CD14-positive monocyte (primary cell): ENCODE data around the gene PPIF. TPM values are rescaled to one million over a fixed set of nuclear protein-coding genes. Genes with fewer than 3 reads are reported as not detected.

Experiments used
- DNase-seq, 3 donors: peaks; one replicate each; pipeline ENCODE4 v3.0.0-alpha.2; 2011 to 2022
- H2AFZ ChIP-seq: 2 replicates; pipeline ENCODE4 v1.6.0; 2012; ENCODE audit warnings: mild to moderate bottlenecking, low read depth, low read length, inconsistent platforms; ENCODE audit not compliant: insufficient read depth, poor library complexity, severe bottlenecking
- H3K27ac ChIP-seq, 2 donors: 1 replicate in 1 of 2; 2 replicates in 1 of 2; pipeline ENCODE4 v1.5.1; 2012 to 2013; ENCODE audit warnings: low read length in 2 of 2, control low read depth in 1 of 2, inconsistent platforms in 1 of 2, low read depth in 1 of 2, mild to moderate bottlenecking in 1 of 2
- H3K27me3 ChIP-seq, 2 donors: one replicate each; pipeline versions ENCODE4 v1.6.0 to v1.6.1; 2011 to 2013; ENCODE audit warnings: low read length in 2 of 2; ENCODE audit not compliant: control insufficient read depth in 2 of 2, insufficient read depth in 2 of 2
- H3K36me3 ChIP-seq, 2 donors: replicated peaks in 1 of 2; 1 replicate in 1 of 2; 2 replicates in 1 of 2; pipeline versions ENCODE4 v1.5.1 to v1.6.1; 2012 to 2013; ENCODE audit warnings: low read length in 2 of 2, control low read depth in 1 of 2, inconsistent platforms in 1 of 2, mild to moderate bottlenecking in 1 of 2; ENCODE audit not compliant: insufficient read depth in 2 of 2, control insufficient read depth in 1 of 2
- H3K4me1 ChIP-seq, 2 donors: 1 replicate in 1 of 2; 2 replicates in 1 of 2; pipeline versions ENCODE4 v1.5.1 to v1.6.1; 2012 to 2013; ENCODE audit warnings: low read length in 2 of 2, control low read depth in 1 of 2, inconsistent platforms in 1 of 2, mild to moderate bottlenecking in 1 of 2, moderate library complexity in 1 of 2; ENCODE audit not compliant: insufficient read depth in 2 of 2, control insufficient read depth in 1 of 2
- H3K4me2 ChIP-seq: replicated peaks from 2 replicates; pipeline ENCODE3; 2012; ENCODE audit warnings: low read length, moderate library complexity, mild to moderate bottlenecking; ENCODE audit not compliant: poor library complexity, severe bottlenecking; ENCODE audit errors: extremely low read depth
- H3K4me3 ChIP-seq, 3 experiments: fragments of 200-600 bp in 1 of 3; sonication (generic) in 1 of 3; replicated peaks in 1 of 3; 1 replicate in 2 of 3; 2 replicates in 1 of 3; pipeline ENCODE4 v1.5.1; 2011 to 2013; ENCODE audit warnings: low read length in 3 of 3, mild to moderate bottlenecking in 3 of 3, control low read depth in 2 of 3, low read depth in 2 of 3, inconsistent platforms in 1 of 3, moderate library complexity in 1 of 3
- H3K79me2 ChIP-seq: 2 replicates; pipeline ENCODE4 v1.6.0; 2012; ENCODE audit warnings: mild to moderate bottlenecking, control low read depth, inconsistent platforms, low read length, moderate library complexity; ENCODE audit not compliant: insufficient read depth
- H3K9ac ChIP-seq: 2 replicates; pipeline ENCODE4 v1.6.0; 2017; ENCODE audit warnings: low read length, mild to moderate bottlenecking; ENCODE audit not compliant: insufficient read depth, poor library complexity, severe bottlenecking
- H3K9me3 ChIP-seq, 2 donors: replicated peaks in 1 of 2; 1 replicate in 1 of 2; 2 replicates in 1 of 2; pipeline versions ENCODE4 v1.5.1 to v1.6.1; 2012 to 2013; ENCODE audit warnings: low read length in 2 of 2, control low read depth in 1 of 2; ENCODE audit not compliant: control insufficient read depth in 1 of 2, insufficient read depth in 1 of 2
- H4K20me1 ChIP-seq: 2 replicates; pipeline ENCODE4 v1.6.0; 2012; ENCODE audit warnings: mild to moderate bottlenecking, low read length, control low read depth, moderate library complexity; ENCODE audit not compliant: insufficient read depth
- H3K27ac Mint-ChIP-seq, 7 donors: one replicate each; pipeline ENCODE4 v1.8.0; 2020; ENCODE audit warnings: mild to moderate bottlenecking in 7 of 7, mixed read lengths in 7 of 7, moderate library complexity in 6 of 7, inconsistent platforms in 2 of 7
- H3K27me3 Mint-ChIP-seq, 3 donors: one replicate each; pipeline ENCODE4 v1.8.0; 2021 to 2022; ENCODE audit warnings: low read depth in 3 of 3, mild to moderate bottlenecking in 3 of 3, mixed read lengths in 3 of 3, moderate library complexity in 3 of 3, inconsistent platforms in 1 of 3
- H3K36me3 Mint-ChIP-seq, 2 donors: one replicate each; pipeline ENCODE4 v1.8.0; 2020; ENCODE audit warnings: mixed read lengths in 2 of 2, inconsistent platforms in 1 of 2, mild to moderate bottlenecking in 1 of 2
- H3K4me1 Mint-ChIP-seq: one replicate; pipeline ENCODE4 v1.8.0; 2020; ENCODE audit warnings: mild to moderate bottlenecking, mixed read lengths
- H3K4me3 Mint-ChIP-seq, 2 donors: one replicate each; pipeline ENCODE4 v1.8.0; 2020; ENCODE audit warnings: mild to moderate bottlenecking in 2 of 2, mixed read lengths in 2 of 2, moderate library complexity in 1 of 2
- H3K9me3 Mint-ChIP-seq, 7 donors: one replicate each; pipeline ENCODE4 v1.8.0; 2020 to 2022; ENCODE audit warnings: mixed read lengths in 7 of 7, mild to moderate bottlenecking in 6 of 7, moderate library complexity in 6 of 7, inconsistent platforms in 2 of 7
- CTCF ChIP-seq: fragments of 200-600 bp; IDR thresholded peaks from one replicate; pipeline ENCODE4 v1.8.0; 2022; ENCODE audit warnings: antibody characterized with exemption, mild to moderate bottlenecking
- WGBS: methylation state at CpG from one replicate; pipeline ENCODE4 v1.1.5; 2013; ENCODE audit warnings: missing lambda C conversion rate; ENCODE audit not compliant: insufficient coverage; 5-methylcytosine and 5-hydroxymethylcytosine counted together
- intact Hi-C, 2 donors: fragments of 100-400 bp; cut with micrococcal nuclease; formaldehyde crosslinking; loops; one replicate each; pipeline versions ENCODE4 v1.15.0 to v1.15.1; 2023
- polyA plus RNA-seq, 3 donors: library from polyadenylated mRNA; depleted of rRNA in 1 of 3; unstranded in 2 of 3; stranded (reverse) in 1 of 3; fragments of 300-500 nt in 2 of 3; fragments of >200 nt in 1 of 3; fragmentation: Illumina TruSeq in 2 of 3; gene quantifications; 1 replicate in 2 of 3; 2 replicates in 1 of 3; pipeline ENCODE4 v1.2.3, GENCODE V29; 2012 to 2021

PPIF gene
- polyA plus RNA-seq, 3 donors: 36.6 to 1,064 (median 52.3) TPM

- intact Hi-C loops: loop anchor here in 1 of 2 donors (5.0 kb wide), 1 partner anchor 110 kb away; no protein-coding TSS in a partner anchor
- Histone ChIP-seq H3K4me1 (no peaks in the 10 kb centered on the region), H3K4me2 (no peak overlapping the region), H3K9me3 (no peaks in the 10 kb centered on the region), H4K20me1 (no peaks in the 10 kb centered on the region), H3K9ac (no peak overlapping the region), H3K4me3 (no peak overlapping the region), H3K27ac (no peak overlapping the region), H3K79me2 (no peaks in the 10 kb centered on the region), H2AFZ (no peak overlapping the region), H3K36me3 (no peaks in the 10 kb centered on the region), H3K27me3 (no peaks in the 10 kb centered on the region)
- H3K4me3 Mint-ChIP-seq: no peak overlapping the region
- no peak overlapping the region for H3K27ac Mint-ChIP-seq
- H3K36me3 Mint-ChIP-seq: peaks cover 3 to 6% of the 10 kb centered on the region in 2 donors
- peaks cover 5% of the 10 kb centered on the region for H3K4me1 Mint-ChIP-seq
- TF ChIP-seq CTCF: no peak
- H3K9me3 Mint-ChIP-seq: no peaks in the 10 kb centered on the region
- 95% methylated on average over 34 of the region's 36 CpGs for WGBS
- DNase-seq: no peak
- H3K27me3 Mint-ChIP-seq: peaks cover 0 to 2% (median 2%) of the 10 kb centered on the region in 3 donors
These were observed 30.5 kb downstream of the PPIF start for GRCh38 chr10:79377557-79378382.

GRCh38 chr10:79378383-79378646 lies 31.0 kb downstream of the PPIF start:
- 96% methylated on average over 7 of the region's 7 CpGs for WGBS
- intact Hi-C loops: loop anchor here in 1 of 2 donors (5.0 kb wide), 1 partner anchor 109 kb away; no protein-coding TSS in a partner anchor
- Mint-ChIP-seq H3K4me1 (peaks cover 5% of the 10 kb centered on the region), H3K4me3 (no peak overlapping the region), H3K36me3 (peaks cover 3 to 7% of the 10 kb centered on the region in 2 donors), H3K27ac (no peak overlapping the region), H3K9me3 (no peaks in the 10 kb centered on the region), H3K27me3 (peaks cover 0 to 2% (median 2%) of the 10 kb centered on the region in 3 donors)
- H3K36me3 ChIP-seq: no peaks in the 10 kb centered on the region
- no peaks in the 10 kb centered on the region for H3K9me3 ChIP-seq
- H3K4me1 ChIP-seq: no peaks in the 10 kb centered on the region
- no peaks in the 10 kb centered on the region for H3K79me2 ChIP-seq
- H2AFZ ChIP-seq: no peak overlapping the region
- TF ChIP-seq CTCF: no peak
- DNase-seq: no peak
- no peak overlapping the region for H3K27ac ChIP-seq
- H4K20me1 ChIP-seq: no peaks in the 10 kb centered on the region
- H3K9ac ChIP-seq: no peak overlapping the region
- no peak overlapping the region for H3K4me2 ChIP-seq
- no peak overlapping the region for H3K4me3 ChIP-seq
- H3K27me3 ChIP-seq: no peaks in the 10 kb centered on the region
